GM12801 (cell line): ENCODE data around the gene KAZALD1.
A peak's percentile ranks its signal among the peaks of the same experiment; 100 is the strongest.

Source experiments
- CTCF ChIP-seq: IDR thresholded peaks from one replicate; pipeline ENCODE4 v1.5.1; 2011; ENCODE audit warnings: control low read depth; ENCODE audit not compliant: insufficient read length; ENCODE audit errors: extremely low read depth

Gene KAZALD1

GRCh38 chr10:101040851-101041250 lies 20.9 kb upstream of the KAZALD1 start:
- TF ChIP-seq CTCF: no peak

- peak; percentile 57 for TF ChIP-seq CTCF
These were observed 20.5 kb upstream of the KAZALD1 start for GRCh38 chr10:101041252-101041761.

DNA sequence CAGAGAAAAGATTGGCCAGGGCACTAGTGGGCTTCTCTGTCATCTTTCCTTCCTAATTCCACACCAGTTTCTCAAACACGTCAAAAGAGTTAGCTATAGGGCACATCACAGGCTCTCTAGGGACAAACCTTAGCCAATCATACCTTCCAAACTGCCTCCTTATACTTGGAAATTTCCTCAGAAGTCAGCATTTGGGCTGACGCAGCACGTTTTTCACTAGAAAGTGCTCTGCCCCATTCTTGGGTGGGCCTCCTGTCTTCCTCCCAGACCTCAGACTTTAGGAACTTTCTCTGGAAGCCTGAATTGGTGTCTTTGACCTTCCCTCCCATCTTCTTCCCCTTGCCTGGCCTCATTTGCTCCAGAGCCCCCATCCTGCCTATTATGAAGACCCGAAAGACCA lies 19.7 kb upstream of the KAZALD1 start:
- TF ChIP-seq CTCF: no peak

DNA sequence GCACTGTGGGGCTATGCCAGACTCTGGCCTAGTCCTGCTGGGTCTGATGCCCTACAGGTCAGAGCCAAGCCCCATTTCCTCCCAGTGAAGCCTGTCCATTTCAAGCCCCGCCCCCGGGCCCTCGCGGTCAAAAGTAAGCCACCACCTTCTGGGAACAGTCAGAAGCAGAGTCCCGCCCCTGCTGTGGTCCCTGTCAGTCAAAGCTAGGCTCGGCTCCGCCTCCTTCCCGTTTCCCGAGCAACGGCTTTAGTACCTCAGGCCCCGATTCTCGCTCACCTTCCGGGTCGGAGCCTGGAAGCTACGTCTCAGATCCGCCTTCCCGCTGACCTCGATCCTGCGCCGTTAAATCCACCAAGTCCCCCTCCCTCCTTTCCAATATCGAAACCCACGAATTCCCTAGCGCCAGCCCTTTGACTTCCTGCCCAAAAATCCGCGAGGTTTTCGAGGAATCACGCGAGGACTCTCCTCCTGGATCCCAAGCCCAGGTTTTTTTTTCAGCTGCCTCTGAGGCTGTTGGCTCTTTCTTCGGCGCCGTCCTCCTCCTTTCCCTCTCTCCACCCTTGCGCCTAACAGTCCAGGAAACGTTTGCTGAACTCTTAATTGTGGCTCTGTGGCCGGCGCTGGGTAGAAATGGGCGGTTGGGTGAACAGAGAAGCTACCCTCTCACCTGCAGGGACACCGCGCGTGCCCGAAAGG lies 19.0 kb upstream of the KAZALD1 start:
- no peak for TF ChIP-seq CTCF

DNA sequence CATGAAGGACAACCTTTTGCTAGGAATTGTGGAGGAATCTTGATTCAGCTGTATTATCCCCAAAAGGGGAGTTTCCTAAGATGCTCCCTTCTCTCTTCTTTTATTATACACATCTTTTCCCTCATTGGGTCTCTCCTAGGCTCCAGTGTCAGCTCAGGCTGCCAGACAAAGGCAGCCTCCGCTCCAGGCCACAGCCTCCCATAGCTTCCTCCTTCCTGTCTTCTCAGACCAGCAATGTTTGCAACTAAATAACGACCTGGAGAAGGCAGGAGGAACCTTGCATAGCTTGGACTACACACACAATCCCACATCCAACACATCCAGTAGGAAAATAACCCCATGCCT lies 18.5 kb upstream of the KAZALD1 start:
- TF ChIP-seq CTCF: no peak

DNA sequence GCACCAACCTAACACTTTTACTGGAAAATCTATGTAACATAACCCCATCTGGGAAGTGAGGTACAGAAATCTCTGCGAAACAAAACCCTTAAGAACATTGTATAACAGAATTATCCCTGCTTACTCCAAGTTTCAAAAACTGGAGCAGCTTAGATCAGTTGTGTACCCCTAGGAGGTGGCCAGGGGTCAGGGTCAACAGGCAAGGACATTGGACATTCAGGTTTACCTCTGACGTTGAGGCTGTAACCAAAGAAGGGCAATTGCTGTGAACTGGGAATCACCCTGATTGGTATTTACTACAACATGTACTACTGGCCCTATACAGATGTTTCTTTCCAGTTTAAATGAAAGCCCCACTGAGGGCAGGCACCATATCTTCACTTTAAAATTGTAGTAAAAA lies 17.7 kb upstream of the KAZALD1 start:
- TF ChIP-seq CTCF: no peak

DNA sequence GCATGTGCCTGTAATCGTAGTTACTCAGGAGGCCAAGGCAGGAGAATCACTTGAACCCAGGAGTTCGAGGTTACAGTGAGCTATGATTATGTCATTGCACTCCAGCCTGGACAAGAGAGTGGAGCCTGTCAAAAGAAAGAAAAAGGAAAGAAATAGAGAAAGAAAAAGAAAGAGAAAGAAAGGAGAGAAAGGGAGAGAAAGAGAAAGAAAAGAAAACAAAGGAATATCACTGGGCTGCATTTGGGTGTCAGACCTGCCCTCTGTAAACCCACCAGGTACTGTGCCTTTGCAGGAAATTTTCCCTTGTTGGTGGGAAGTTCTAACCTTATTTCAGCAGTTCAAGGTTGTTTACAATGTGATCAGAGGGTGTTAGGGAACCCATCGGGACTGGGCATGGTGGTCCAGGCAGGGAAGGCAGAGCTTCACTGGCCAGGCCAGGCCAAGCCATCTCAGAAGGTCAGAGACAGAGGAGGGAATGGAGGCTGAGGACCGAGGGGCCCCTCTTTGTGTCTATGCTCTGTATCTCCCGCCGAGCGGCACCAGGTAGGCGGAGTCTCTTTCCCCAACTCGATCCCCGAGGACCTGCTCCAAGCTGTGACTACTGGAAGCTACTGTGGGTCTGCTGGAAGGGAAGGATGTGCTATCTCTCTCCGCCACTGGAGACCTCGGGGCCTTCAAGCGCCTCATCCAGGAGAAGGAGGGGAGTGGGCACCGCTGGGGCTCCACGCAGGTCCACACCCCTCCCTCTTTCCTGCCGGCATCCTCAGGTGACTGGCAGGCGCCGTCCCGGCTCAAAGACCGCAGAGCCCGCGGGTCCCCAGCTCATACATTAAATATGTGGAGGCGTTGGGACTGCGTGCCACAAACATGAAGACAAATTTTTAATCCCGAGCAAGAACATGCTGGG lies 15.2 kb upstream of the KAZALD1 start:
- no peak for TF ChIP-seq CTCF
